ENCODE data around the gene BAIAP2L1. TPM values are rescaled to one million over a fixed set of nuclear protein-coding genes. Genes with fewer than 3 reads are reported as not detected.

BAIAP2L1 gene
- total RNA-seq, 3 donors from 2014 or later, result 1.3 to 11.0 (median 8.5) TPM

GRCh38 chr7:98372993-98373392, 27.9 kb downstream of the BAIAP2L1 start:
- no peak overlapping the region for H3K4me3 ChIP-seq
- intact Hi-C loops (cut with DNase I; ENCODE audit: low total_unique reads), result no loop called here
- TF ChIP-seq POLR2A (IDR thresholded peaks at IDR 0.05) (no peak), CTCF (IDR thresholded peaks at IDR 0.05) (no peak), POLR2AphosphoS5 (IDR thresholded peaks at IDR 0.05) (no peak)
- H3K9me3 ChIP-seq, result no peaks in the 10 kb centered on the region
- peak in 1 of 2 donors; percentile 22 for DNase-seq (ENCODE audit: low spot score in 2 of 2)
- no peaks in the 10 kb centered on the region for H3K27me3 ChIP-seq
- no peaks in the 10 kb centered on the region for H3K36me3 ChIP-seq
- no peaks in the 10 kb centered on the region for H3K4me1 ChIP-seq
- H3K27ac ChIP-seq, result no peak overlapping the region

GRCh38 chr7:98369726-98370125, 31.2 kb downstream of the BAIAP2L1 start:
- Histone ChIP-seq H3K4me3 (no peak overlapping the region), H3K27me3 (no peaks in the 10 kb centered on the region), H3K4me1 (no peaks in the 10 kb centered on the region), H3K36me3 (no peaks in the 10 kb centered on the region), H3K27ac (no peak overlapping the region), H3K9me3 (no peaks in the 10 kb centered on the region)
- no peak for TF ChIP-seq POLR2A (IDR thresholded peaks at IDR 0.05)
- no peak for TF ChIP-seq CTCF (IDR thresholded peaks at IDR 0.05)
- no peak for TF ChIP-seq POLR2AphosphoS5 (IDR thresholded peaks at IDR 0.05)
- intact Hi-C loops (cut with DNase I; ENCODE audit: low total_unique reads), result no loop called here
- DNase-seq (ENCODE audit: low spot score in 2 of 2), result no peak

- intact Hi-C loops (cut with DNase I; ENCODE audit: low total_unique reads), result no loop called here
- no peaks in the 10 kb centered on the region for H3K36me3 ChIP-seq
Observed at GRCh38 chr7:98368716-98369115, 32.2 kb downstream of the BAIAP2L1 start.

GRCh38 chr7:98366562-98366938, 34.3 kb downstream of the BAIAP2L1 start:
- no peak overlapping the region for H3K4me3 ChIP-seq
- intact Hi-C loops (cut with DNase I; ENCODE audit: low total_unique reads), result no loop called here
- peak overlapping the region in 1 of 2 donors; percentile 49 for H3K27ac ChIP-seq
- no peaks in the 10 kb centered on the region for H3K9me3 ChIP-seq
- no peak for DNase-seq (ENCODE audit: low spot score in 2 of 2)
- TF ChIP-seq POLR2A (IDR thresholded peaks at IDR 0.05) (no peak), POLR2AphosphoS5 (IDR thresholded peaks at IDR 0.05) (no peak), CTCF (IDR thresholded peaks at IDR 0.05) (no peak)
- H3K4me1 ChIP-seq, result no peaks in the 10 kb centered on the region
- no peaks in the 10 kb centered on the region for H3K36me3 ChIP-seq
- H3K27me3 ChIP-seq, result no peaks in the 10 kb centered on the region

More at GRCh38 chr7:98368716-98369115, 32.2 kb downstream of the BAIAP2L1 start:
- H3K4me1 ChIP-seq, result no peaks in the 10 kb centered on the region
- no peak overlapping the region for H3K4me3 ChIP-seq
- TF ChIP-seq POLR2A (IDR thresholded peaks at IDR 0.05) (no peak), CTCF (IDR thresholded peaks at IDR 0.05) (no peak)
- DNase-seq (ENCODE audit: low spot score in 2 of 2), result no peak
- H3K27ac ChIP-seq, result no peak overlapping the region
- no peaks in the 10 kb centered on the region for H3K9me3 ChIP-seq
- no peaks in the 10 kb centered on the region for H3K27me3 ChIP-seq

GRCh38 chr7:98365863-98366561, 34.9 kb downstream of the BAIAP2L1 start:
- intact Hi-C loops (cut with DNase I; ENCODE audit: low total_unique reads), result no loop called here
- no peak for DNase-seq (ENCODE audit: low spot score in 2 of 2)
- H3K36me3 ChIP-seq, result no peaks in the 10 kb centered on the region
- TF ChIP-seq POLR2AphosphoS5 (IDR thresholded peaks at IDR 0.05) (peak in 1 of 3 donors; percentile 18), CTCF (IDR thresholded peaks at IDR 0.05) (no peak)
- no peaks in the 10 kb centered on the region for H3K9me3 ChIP-seq
- peak overlapping the region in 1 of 2 donors; percentile 49 for H3K27ac ChIP-seq
- no peak overlapping the region for H3K4me3 ChIP-seq
- H3K4me1 ChIP-seq, result no peaks in the 10 kb centered on the region
- H3K27me3 ChIP-seq, result no peaks in the 10 kb centered on the region
